ENCODE results near the gene PNLIPRP1. TPM values are rescaled to one million over a fixed set of nuclear protein-coding genes. Genes with fewer than 3 reads are reported as not detected.

Gene PNLIPRP1
- total and polyA plus RNA-seq, 10 of the 15 experiments (the other 5 are each of a cell fraction or from before 2014, with no cell fraction given): 0.74 TPM; not detected in 9

DNA sequence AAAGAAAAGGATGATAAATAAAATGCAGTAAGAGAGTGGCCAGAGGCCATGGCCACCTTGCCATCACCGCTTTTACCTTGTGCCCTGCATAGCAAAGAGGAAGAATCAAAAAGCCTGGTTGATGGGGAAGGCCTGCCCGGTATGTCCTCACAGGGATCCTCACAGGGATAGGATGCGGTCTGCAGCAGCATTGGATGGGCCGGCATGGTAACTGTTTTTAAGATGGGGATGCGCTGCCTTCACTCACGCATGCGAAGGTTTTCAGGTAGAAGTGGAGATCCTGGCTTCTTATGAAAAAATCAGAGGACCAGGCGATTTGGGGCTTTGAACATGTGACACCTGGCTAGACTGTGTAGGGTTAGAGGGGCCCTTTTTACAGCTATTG, 42.4 kb downstream of the PNLIPRP1 start:
- 74% methylated on average over 8 of the region's 8 CpGs for WGBS (ENCODE audit: insufficient coverage, insufficient replicate concordance, low lambda C conversion rate, missing lambda C conversion rate)
- H3K4me2 ChIP-seq (ENCODE audit: control insufficient read depth, insufficient read depth): no peak overlapping the region
- H3K27me3 ChIP-seq (replicated peaks in 1 of 2; ENCODE audit: control insufficient read depth in 2 of 2, insufficient read depth in 2 of 2, low read length in 1 of 2): no peaks in the 10 kb centered on the region
- no peaks in the 10 kb centered on the region for H4K20me1 ChIP-seq (ENCODE audit: control insufficient read depth, insufficient read depth)
- no TSS peak for BruUV-seq (replicated peaks)
- no peaks in the 10 kb centered on the region for H3K36me3 ChIP-seq (ENCODE audit: control insufficient read depth in 2 of 2, insufficient read depth in 2 of 2, low read length in 1 of 2)
- TF ChIP-seq IRF4 (IDR thresholded peaks at IDR 0.05; ENCODE audit: low read depth, low read length): no peak
- no peak for TF ChIP-seq NBN (IDR thresholded peaks at IDR 0.05)
- no peak for TF ChIP-seq NFXL1 (IDR thresholded peaks at IDR 0.05; ENCODE audit: borderline replicate concordance)
- no peak for TF ChIP-seq MYB (IDR thresholded peaks at IDR 0.05; ENCODE audit: borderline replicate concordance, low read depth, low read length)
- TF ChIP-seq WRNIP1 (IDR thresholded peaks at IDR 0.05; ENCODE audit: borderline replicate concordance, low read depth, low read length): no peak
- no peak for TF ChIP-seq NRF1 (conservative IDR thresholded peaks at IDR 0.05; ENCODE audit: low read depth, low read length)
- no peak for TF ChIP-seq BACH1 (IDR thresholded peaks at IDR 0.05; ENCODE audit: borderline replicate concordance)
- no peak for TF ChIP-seq RUNX3 (IDR thresholded peaks at IDR 0.05; ENCODE audit: low read length)
- no peak for TF ChIP-seq RELA (IDR thresholded peaks at IDR 0.05; ENCODE audit: borderline replicate concordance, partially characterized antibody)
- no peak for TF ChIP-seq NR2C1 (IDR thresholded peaks at IDR 0.05)
- TF ChIP-seq, protein P1, sequence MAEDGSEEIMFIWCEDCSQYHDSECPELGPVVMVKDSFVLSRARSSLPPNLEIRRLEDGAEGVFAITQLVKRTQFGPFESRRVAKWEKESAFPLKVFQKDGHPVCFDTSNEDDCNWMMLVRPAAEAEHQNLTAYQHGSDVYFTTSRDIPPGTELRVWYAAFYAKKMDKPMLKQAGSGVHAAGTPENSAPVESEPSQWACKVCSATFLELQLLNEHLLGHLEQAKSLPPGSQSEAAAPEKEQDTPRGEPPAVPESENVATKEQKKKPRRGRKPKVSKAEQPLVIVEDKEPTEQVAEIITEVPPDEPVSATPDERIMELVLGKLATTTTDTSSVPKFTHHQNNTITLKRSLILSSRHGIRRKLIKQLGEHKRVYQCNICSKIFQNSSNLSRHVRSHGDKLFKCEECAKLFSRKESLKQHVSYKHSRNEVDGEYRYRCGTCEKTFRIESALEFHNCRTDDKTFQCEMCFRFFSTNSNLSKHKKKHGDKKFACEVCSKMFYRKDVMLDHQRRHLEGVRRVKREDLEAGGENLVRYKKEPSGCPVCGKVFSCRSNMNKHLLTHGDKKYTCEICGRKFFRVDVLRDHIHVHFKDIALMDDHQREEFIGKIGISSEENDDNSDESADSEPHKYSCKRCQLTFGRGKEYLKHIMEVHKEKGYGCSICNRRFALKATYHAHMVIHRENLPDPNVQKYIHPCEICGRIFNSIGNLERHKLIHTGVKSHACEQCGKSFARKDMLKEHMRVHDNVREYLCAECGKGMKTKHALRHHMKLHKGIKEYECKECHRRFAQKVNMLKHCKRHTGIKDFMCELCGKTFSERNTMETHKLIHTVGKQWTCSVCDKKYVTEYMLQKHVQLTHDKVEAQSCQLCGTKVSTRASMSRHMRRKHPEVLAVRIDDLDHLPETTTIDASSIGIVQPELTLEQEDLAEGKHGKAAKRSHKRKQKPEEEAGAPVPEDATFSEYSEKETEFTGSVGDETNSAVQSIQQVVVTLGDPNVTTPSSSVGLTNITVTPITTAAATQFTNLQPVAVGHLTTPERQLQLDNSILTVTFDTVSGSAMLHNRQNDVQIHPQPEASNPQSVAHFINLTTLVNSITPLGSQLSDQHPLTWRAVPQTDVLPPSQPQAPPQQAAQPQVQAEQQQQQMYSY (CRISPR knock-in tag; IDR thresholded peaks at IDR 0.05): no peak
- TF ChIP-seq SPI1 (IDR thresholded peaks at IDR 0.05; ENCODE audit: borderline replicate concordance, insufficient read depth, low read depth, low read length): no peak
- no peak for TF ChIP-seq GABPA (IDR thresholded peaks at IDR 0.05; ENCODE audit: low read depth)
- TF ChIP-seq, protein P2, sequence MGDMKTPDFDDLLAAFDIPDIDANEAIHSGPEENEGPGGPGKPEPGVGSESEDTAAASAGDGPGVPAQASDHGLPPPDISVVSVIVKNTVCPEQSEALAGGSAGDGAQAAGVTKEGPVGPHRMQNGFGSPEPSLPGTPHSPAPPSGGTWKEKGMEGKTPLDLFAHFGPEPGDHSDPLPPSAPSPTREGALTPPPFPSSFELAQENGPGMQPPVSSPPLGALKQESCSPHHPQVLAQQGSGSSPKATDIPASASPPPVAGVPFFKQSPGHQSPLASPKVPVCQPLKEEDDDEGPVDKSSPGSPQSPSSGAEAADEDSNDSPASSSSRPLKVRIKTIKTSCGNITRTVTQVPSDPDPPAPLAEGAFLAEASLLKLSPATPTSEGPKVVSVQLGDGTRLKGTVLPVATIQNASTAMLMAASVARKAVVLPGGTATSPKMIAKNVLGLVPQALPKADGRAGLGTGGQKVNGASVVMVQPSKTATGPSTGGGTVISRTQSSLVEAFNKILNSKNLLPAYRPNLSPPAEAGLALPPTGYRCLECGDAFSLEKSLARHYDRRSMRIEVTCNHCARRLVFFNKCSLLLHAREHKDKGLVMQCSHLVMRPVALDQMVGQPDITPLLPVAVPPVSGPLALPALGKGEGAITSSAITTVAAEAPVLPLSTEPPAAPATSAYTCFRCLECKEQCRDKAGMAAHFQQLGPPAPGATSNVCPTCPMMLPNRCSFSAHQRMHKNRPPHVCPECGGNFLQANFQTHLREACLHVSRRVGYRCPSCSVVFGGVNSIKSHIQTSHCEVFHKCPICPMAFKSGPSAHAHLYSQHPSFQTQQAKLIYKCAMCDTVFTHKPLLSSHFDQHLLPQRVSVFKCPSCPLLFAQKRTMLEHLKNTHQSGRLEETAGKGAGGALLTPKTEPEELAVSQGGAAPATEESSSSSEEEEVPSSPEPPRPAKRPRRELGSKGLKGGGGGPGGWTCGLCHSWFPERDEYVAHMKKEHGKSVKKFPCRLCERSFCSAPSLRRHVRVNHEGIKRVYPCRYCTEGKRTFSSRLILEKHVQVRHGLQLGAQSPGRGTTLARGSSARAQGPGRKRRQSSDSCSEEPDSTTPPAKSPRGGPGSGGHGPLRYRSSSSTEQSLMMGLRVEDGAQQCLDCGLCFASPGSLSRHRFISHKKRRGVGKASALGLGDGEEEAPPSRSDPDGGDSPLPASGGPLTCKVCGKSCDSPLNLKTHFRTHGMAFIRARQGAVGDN (IDR thresholded peaks at IDR 0.05): no peak
- TF ChIP-seq CBFB (IDR thresholded peaks at IDR 0.05; ENCODE audit: low read depth): no peak
- no peak for TF ChIP-seq TCF12 (IDR thresholded peaks at IDR 0.05; ENCODE audit: low read depth, low read length)
- TF ChIP-seq CBX3 (IDR thresholded peaks at IDR 0.05; ENCODE audit: borderline replicate concordance, low read depth): no peak
- intact Hi-C loops (cut with micrococcal nuclease; ENCODE audit: unreplicated experiment): no loop called here
- in situ Hi-C loops (cut with MboI): no loop called here
- no peaks in the 10 kb centered on the region for H3K9me3 ChIP-seq (replicated peaks; ENCODE audit: control insufficient read depth, insufficient read depth, low read length)
- ChIA-PET CTCF (no interaction called here), SMC1A (ENCODE audit: uncharacterized antibody, unreplicated experiment) (no interaction called here), POLR2A (no interaction called here), RAD21 (ENCODE audit: unreplicated experiment) (no interaction called here)
- H3K79me2 ChIP-seq (ENCODE audit: control insufficient read depth, insufficient read depth, low read length): no peaks in the 10 kb centered on the region
- no peaks in the 10 kb centered on the region for H3K4me1 ChIP-seq (ENCODE audit: control insufficient read depth, insufficient read depth, low read length)
- no peak overlapping the region for H3K27ac ChIP-seq (ENCODE audit: control insufficient read depth, insufficient read depth)
- DNase-seq (ENCODE audit: low read depth, low spot score) (no peak), FAIRE-seq (no peak), ATAC-seq (no peak)
- H3K4me3 ChIP-seq: no peak overlapping the region
- H3K9ac ChIP-seq (ENCODE audit: control insufficient read depth, insufficient read depth, low read length): no peak overlapping the region
- H2AFZ ChIP-seq (ENCODE audit: control insufficient read depth, low read depth, low read length): no peak overlapping the region
